Tibial nerve (tissue), 4 donors: Measurements from ENCODE around the gene CMC4.

Source experiments
- EP300 ChIP-seq, 2 donors: sonication (generic); formaldehyde crosslinking; IDR thresholded peaks; one replicate each; pipeline ENCODE4 v1.6.1; 2017; ENCODE audit warnings: antibody characterized with exemption in 2 of 2, mild to moderate bottlenecking in 1 of 2
- POLR2A ChIP-seq, 2 donors: fragments of 450-650 bp; IDR thresholded peaks; one replicate each; pipeline ENCODE4 v1.6.1; 2017; ENCODE audit warnings: antibody characterized with exemption in 2 of 2, mild to moderate bottlenecking in 2 of 2, moderate library complexity in 2 of 2
- TF ChIP-seq, protein P1 (sequence below), 5 experiments: fragments of 200-600 bp in 3 of 5; fragments of 450-650 bp in 2 of 5; sonication (generic) in 3 of 5; IDR thresholded peaks; one replicate each; pipeline ENCODE4 v1.5.1; 2016 to 2019; ENCODE audit warnings: antibody characterized with exemption in 5 of 5, mild to moderate bottlenecking in 3 of 5, moderate library complexity in 2 of 5

- TF ChIP-seq, protein P1, sequence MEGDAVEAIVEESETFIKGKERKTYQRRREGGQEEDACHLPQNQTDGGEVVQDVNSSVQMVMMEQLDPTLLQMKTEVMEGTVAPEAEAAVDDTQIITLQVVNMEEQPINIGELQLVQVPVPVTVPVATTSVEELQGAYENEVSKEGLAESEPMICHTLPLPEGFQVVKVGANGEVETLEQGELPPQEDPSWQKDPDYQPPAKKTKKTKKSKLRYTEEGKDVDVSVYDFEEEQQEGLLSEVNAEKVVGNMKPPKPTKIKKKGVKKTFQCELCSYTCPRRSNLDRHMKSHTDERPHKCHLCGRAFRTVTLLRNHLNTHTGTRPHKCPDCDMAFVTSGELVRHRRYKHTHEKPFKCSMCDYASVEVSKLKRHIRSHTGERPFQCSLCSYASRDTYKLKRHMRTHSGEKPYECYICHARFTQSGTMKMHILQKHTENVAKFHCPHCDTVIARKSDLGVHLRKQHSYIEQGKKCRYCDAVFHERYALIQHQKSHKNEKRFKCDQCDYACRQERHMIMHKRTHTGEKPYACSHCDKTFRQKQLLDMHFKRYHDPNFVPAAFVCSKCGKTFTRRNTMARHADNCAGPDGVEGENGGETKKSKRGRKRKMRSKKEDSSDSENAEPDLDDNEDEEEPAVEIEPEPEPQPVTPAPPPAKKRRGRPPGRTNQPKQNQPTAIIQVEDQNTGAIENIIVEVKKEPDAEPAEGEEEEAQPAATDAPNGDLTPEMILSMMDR (IDR thresholded peaks at IDR 0.05): no peak
- TF ChIP-seq EP300 (IDR thresholded peaks at IDR 0.05): no peak
- TF ChIP-seq POLR2A (IDR thresholded peaks at IDR 0.05): no peak
Observed at GRCh38 chrX:155105919-155106318, 35.0 kb upstream of the CMC4 start.
